ENCODE results near the gene MAGEA8. TPM values are rescaled to one million over a fixed set of nuclear protein-coding genes. Genes with fewer than 3 reads are reported as not detected.
"Not testable (repeated sequence)": the region's sequence is repeated elsewhere in the genome, so short reads cannot be mapped to it uniquely, and the experiment has no call there.

The MAGEA8 gene
- total RNA-seq, 4 donors from 2014 or later, result not detected

- no peak overlapping the region for H3K4me3 ChIP-seq
- no peaks in the 10 kb centered on the region for H3K36me3 ChIP-seq
- H3K4me1 ChIP-seq, result no peaks in the 10 kb centered on the region
- no peak for DNase-seq
- TF ChIP-seq, protein P1, sequence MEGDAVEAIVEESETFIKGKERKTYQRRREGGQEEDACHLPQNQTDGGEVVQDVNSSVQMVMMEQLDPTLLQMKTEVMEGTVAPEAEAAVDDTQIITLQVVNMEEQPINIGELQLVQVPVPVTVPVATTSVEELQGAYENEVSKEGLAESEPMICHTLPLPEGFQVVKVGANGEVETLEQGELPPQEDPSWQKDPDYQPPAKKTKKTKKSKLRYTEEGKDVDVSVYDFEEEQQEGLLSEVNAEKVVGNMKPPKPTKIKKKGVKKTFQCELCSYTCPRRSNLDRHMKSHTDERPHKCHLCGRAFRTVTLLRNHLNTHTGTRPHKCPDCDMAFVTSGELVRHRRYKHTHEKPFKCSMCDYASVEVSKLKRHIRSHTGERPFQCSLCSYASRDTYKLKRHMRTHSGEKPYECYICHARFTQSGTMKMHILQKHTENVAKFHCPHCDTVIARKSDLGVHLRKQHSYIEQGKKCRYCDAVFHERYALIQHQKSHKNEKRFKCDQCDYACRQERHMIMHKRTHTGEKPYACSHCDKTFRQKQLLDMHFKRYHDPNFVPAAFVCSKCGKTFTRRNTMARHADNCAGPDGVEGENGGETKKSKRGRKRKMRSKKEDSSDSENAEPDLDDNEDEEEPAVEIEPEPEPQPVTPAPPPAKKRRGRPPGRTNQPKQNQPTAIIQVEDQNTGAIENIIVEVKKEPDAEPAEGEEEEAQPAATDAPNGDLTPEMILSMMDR (IDR thresholded peaks at IDR 0.05), result no peak
- no peak for TF ChIP-seq POLR2A (IDR thresholded peaks at IDR 0.05)
- H3K9me3 ChIP-seq, result no peaks in the 10 kb centered on the region
- intact Hi-C loops (cut with DNase I; ENCODE audit: low total_unique reads), result no loop called here
- no peaks in the 10 kb centered on the region for H3K27me3 ChIP-seq
- H3K27ac ChIP-seq, result no peak overlapping the region
These were observed 27.7 kb downstream of the MAGEA8 start for GRCh38 chrX:149908727-149909126.

GRCh38 chrX:149909324-149910177, 28.6 kb downstream of the MAGEA8 start:
- no peak overlapping the region for H3K27ac ChIP-seq
- H3K27me3 ChIP-seq, result no peaks in the 10 kb centered on the region
- TF ChIP-seq POLR2A (IDR thresholded peaks at IDR 0.05), result no peak
- TF ChIP-seq, protein P1 (IDR thresholded peaks at IDR 0.05), result no peak
- no peaks in the 10 kb centered on the region for H3K36me3 ChIP-seq
- DNase-seq, result no peak
- intact Hi-C loops (cut with DNase I; ENCODE audit: low total_unique reads), result no loop called here
- H3K9me3 ChIP-seq, result no peaks in the 10 kb centered on the region
- H3K4me1 ChIP-seq, result no peaks in the 10 kb centered on the region
- no peak overlapping the region for H3K4me3 ChIP-seq

GRCh38 chrX:149910178-149910695, 29.3 kb downstream of the MAGEA8 start:
- intact Hi-C loops (cut with DNase I; ENCODE audit: low total_unique reads), result no loop called here
- H3K9me3 ChIP-seq, result no peaks in the 10 kb centered on the region
- DNase-seq, result no peak
- TF ChIP-seq POLR2A (IDR thresholded peaks at IDR 0.05), result no peak
- TF ChIP-seq, protein P1 (IDR thresholded peaks at IDR 0.05), result no peak
- no peak overlapping the region for H3K4me3 ChIP-seq
- H3K27ac ChIP-seq, result no peak overlapping the region
- no peaks in the 10 kb centered on the region for H3K27me3 ChIP-seq
- no peaks in the 10 kb centered on the region for H3K36me3 ChIP-seq
- H3K4me1 ChIP-seq, result no peaks in the 10 kb centered on the region

- Histone ChIP-seq H3K4me1 (no peaks in the 10 kb centered on the region), H3K27me3 (no peaks in the 10 kb centered on the region), H3K9me3 (no peaks in the 10 kb centered on the region), H3K4me3 (no peak overlapping the region), H3K36me3 (no peaks in the 10 kb centered on the region), H3K27ac (no peak overlapping the region)
- TF ChIP-seq, protein P1 (IDR thresholded peaks at IDR 0.05), result no peak
- TF ChIP-seq POLR2A (IDR thresholded peaks at IDR 0.05), result no peak
- intact Hi-C loops (cut with DNase I; ENCODE audit: low total_unique reads), result no loop called here
- no peak for DNase-seq
These were observed 35.9 kb downstream of the MAGEA8 start for GRCh38 chrX:149916745-149917392.

DNA sequence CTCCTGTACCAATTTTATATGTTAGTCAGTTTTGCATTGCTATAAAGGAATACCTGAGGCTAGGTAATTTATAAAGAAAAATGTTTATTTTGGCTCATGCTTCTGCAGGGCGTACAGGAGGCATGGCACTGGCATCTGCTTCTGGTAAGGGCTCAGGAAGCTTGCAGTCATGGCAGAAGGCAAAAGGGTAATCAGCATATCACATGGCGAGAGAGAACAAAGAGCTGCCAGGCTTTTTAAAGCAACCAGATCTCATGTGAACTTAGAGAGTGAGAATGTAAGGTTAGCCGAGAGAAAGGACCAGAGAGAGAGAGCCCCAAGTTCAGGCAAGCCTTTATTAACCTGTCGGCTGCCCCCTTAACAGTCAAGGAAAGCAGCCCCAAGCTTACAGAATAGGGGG, 42.9 kb downstream of the MAGEA8 start:
- H3K36me3 ChIP-seq; H3K27me3 ChIP-seq; H3K27ac ChIP-seq; H3K4me1 ChIP-seq; intact Hi-C loops (cut with DNase I; ENCODE audit: low total_unique reads); DNase-seq; H3K4me3 ChIP-seq; H3K9me3 ChIP-seq: not testable (repeated sequence)

DNA sequence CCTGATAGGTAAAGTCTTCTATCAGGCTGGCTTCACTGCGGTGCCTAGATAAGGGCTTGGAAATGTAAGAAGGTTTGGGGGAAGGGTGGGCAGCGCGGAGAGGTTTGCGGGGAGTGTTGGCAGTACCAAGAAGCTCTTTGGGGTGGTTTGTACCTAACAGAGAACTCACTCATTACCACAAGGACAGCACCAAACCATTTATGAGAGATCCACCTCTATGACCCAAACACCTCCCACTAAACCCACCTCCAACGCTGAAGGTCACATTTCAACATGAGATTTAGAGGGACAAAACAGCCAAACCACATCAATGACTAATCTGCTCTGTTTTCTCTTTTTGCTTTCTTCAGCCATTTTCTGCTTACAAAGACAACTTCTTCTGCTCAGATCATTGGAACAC, 43.5 kb downstream of the MAGEA8 start:
- H3K4me3 ChIP-seq; H3K27me3 ChIP-seq; H3K27ac ChIP-seq; H3K4me1 ChIP-seq; H3K9me3 ChIP-seq; intact Hi-C loops (cut with DNase I; ENCODE audit: low total_unique reads); DNase-seq; H3K36me3 ChIP-seq: not testable (repeated sequence)

GRCh38 chrX:149927245-149927963, 46.4 kb downstream of the MAGEA8 start:
- H3K4me3 ChIP-seq; H3K36me3 ChIP-seq; H3K9me3 ChIP-seq; DNase-seq; H3K27ac ChIP-seq; H3K27me3 ChIP-seq; H3K4me1 ChIP-seq; intact Hi-C loops (cut with DNase I; ENCODE audit: low total_unique reads): not testable (repeated sequence)

GRCh38 chrX:149927964-149928258, 46.9 kb downstream of the MAGEA8 start:
- H3K27ac ChIP-seq; H3K9me3 ChIP-seq; intact Hi-C loops (cut with DNase I; ENCODE audit: low total_unique reads); H3K36me3 ChIP-seq; DNase-seq; H3K27me3 ChIP-seq; H3K4me3 ChIP-seq; H3K4me1 ChIP-seq: not testable (repeated sequence)
